WTC11 (cell line): Measurements from ENCODE around the gene GCSAM. TPM values are rescaled to one million over a fixed set of nuclear protein-coding genes. Genes with fewer than 3 reads are reported as not detected.

Experiments used
- ATAC-seq: fragments of 200-7000 bp; cut with Tn5 transposase; 2 replicates; pipeline ENCODE4 v1.10.0; 2021; ENCODE audit warnings: mild to moderate bottlenecking, moderate library complexity
- CTCF ChIA-PET: fragments of 300-600 bp; sonication (Branson Sonifier 250); formaldehyde crosslinking; loops from one replicate; lab custom pipeline; 2021; ENCODE audit warnings: antibody characterized with exemption; lab: Charles Lee
- POLR2A ChIA-PET: fragments of 350-600 bp; sonication (Branson Sonifier 250); formaldehyde crosslinking; loops from one replicate; lab custom pipeline; 2021; ENCODE audit warnings: antibody characterized with exemption; lab: Charles Lee
- DNase-seq: peaks from one replicate; pipeline ENCODE4 v3.0.0; 2021; ENCODE audit warnings: low spot score
- H3K27ac Mint-ChIP-seq: 2 replicates; pipeline ENCODE4 v1.8.0; 2021; ENCODE audit warnings: mixed read lengths
- H3K27me3 Mint-ChIP-seq: 2 replicates; pipeline ENCODE4 v1.8.0; 2021; ENCODE audit warnings: low read depth, mild to moderate bottlenecking, moderate library complexity, mixed read lengths
- H3K36me3 Mint-ChIP-seq: 2 replicates; pipeline ENCODE4 v1.8.0; 2021; ENCODE audit warnings: mixed read lengths
- H3K4me1 Mint-ChIP-seq: 2 replicates; pipeline ENCODE4 v1.8.0; 2022; ENCODE audit warnings: mixed read lengths
- H3K4me3 Mint-ChIP-seq: 2 replicates; pipeline ENCODE4 v1.8.0; 2021; ENCODE audit warnings: mild to moderate bottlenecking, moderate library complexity, mixed read lengths
- H3K9me3 Mint-ChIP-seq: 2 replicates; pipeline ENCODE4 v1.8.0; 2021; ENCODE audit warnings: mixed read lengths
- AFF4 ChIP-seq: sonication (generic); formaldehyde crosslinking; IDR thresholded peaks from 2 replicates; pipeline ENCODE4 v1.8.1; 2023; ENCODE audit warnings: mild to moderate bottlenecking, missing genetic modification reagents, borderline replicate concordance
- EMX1 ChIP-seq: fragments of 250-450 bp; sonication (Bioruptor Pico); IDR thresholded peaks from 2 replicates; pipeline ENCODE4 v1.8.0; 2021; ENCODE audit warnings: mild to moderate bottlenecking
- IRF2 ChIP-seq: sonication (generic); formaldehyde crosslinking; IDR thresholded peaks from 2 replicates; pipeline ENCODE4 v1.8.0; 2022; ENCODE audit warnings: low read depth, missing genetic modification reagents, borderline replicate concordance
- NFATC4 ChIP-seq: fragments of 250-450 bp; sonication (Bioruptor Pico); IDR thresholded peaks from 2 replicates; pipeline ENCODE4 v1.9.0; 2021; ENCODE audit warnings: mild to moderate bottlenecking
- NFE2L1 ChIP-seq: sonication (generic); formaldehyde crosslinking; IDR thresholded peaks from 2 replicates; pipeline ENCODE4 v1.8.1; 2023; ENCODE audit warnings: missing genetic modification reagents
- SP1 ChIP-seq: sonication (generic); formaldehyde crosslinking; conservative IDR thresholded peaks from 2 replicates; pipeline ENCODE4 v1.8.1; 2022; ENCODE audit warnings: missing genetic modification reagents
- STAT6 ChIP-seq: sonication (generic); formaldehyde crosslinking; conservative IDR thresholded peaks from 2 replicates; pipeline ENCODE4 v1.8.1; 2023; ENCODE audit warnings: mild to moderate bottlenecking, low read depth, missing genetic modification reagents, moderate library complexity
- ZBTB21 ChIP-seq: sonication (generic); formaldehyde crosslinking; IDR thresholded peaks from 2 replicates; pipeline ENCODE4 v1.8.1; 2023; ENCODE audit warnings: mild to moderate bottlenecking, missing genetic modification reagents, borderline replicate concordance
- ZBTB43 ChIP-seq: sonication (generic); formaldehyde crosslinking; IDR thresholded peaks from 2 replicates; pipeline ENCODE4 v1.8.1; 2023; ENCODE audit warnings: mild to moderate bottlenecking, missing genetic modification reagents
- ZNF121 ChIP-seq: sonication (generic); formaldehyde crosslinking; IDR thresholded peaks from 2 replicates; pipeline ENCODE4 v1.8.0; 2023; ENCODE audit warnings: missing genetic modification reagents
- ZNF512 ChIP-seq: sonication (generic); formaldehyde crosslinking; IDR thresholded peaks from 2 replicates; pipeline ENCODE4 v1.8.1; 2022; ENCODE audit warnings: missing genetic modification reagents, borderline replicate concordance
- total RNA-seq: library from RNA; stranded (reverse); gene quantifications from 3 replicates; pipeline ENCODE4 v1.2.3, GENCODE V29; 2021

Gene GCSAM
- total RNA-seq, 1 experiment from 2014 or later: 0.17 TPM

- H3K27me3 Mint-ChIP-seq: no peaks in the 10 kb centered on the region
- CTCF ChIA-PET: interaction anchor here (1.9 kb wide), 1 partner anchor 56 kb away, joined by 5 read pairs; no protein-coding TSS in a partner anchor
Observed at GRCh38 chr3:112167758-112168157, 34.7 kb upstream of the GCSAM start.

More at GRCh38 chr3:112167758-112168157, 34.7 kb upstream of the GCSAM start:
- POLR2A ChIA-PET: no interaction called here
- H3K4me3 Mint-ChIP-seq: no peak overlapping the region
- ATAC-seq (no peak), DNase-seq (no peak)
- H3K36me3 Mint-ChIP-seq: peaks cover 19% of the 10 kb centered on the region
- peaks cover 4% of the 10 kb centered on the region for H3K4me1 Mint-ChIP-seq
- H3K27ac Mint-ChIP-seq: no peak overlapping the region
- no peak for TF ChIP-seq ZBTB43 (CRISPR knock-in tag)
- no peak for TF ChIP-seq STAT6 (CRISPR knock-in tag)
- TF ChIP-seq NFE2L1 (CRISPR knock-in tag): no peak
- no peak for TF ChIP-seq SP1 (CRISPR knock-in tag)
- no peak for TF ChIP-seq NFATC4 (CRISPR knock-in tag)
- no peak for TF ChIP-seq IRF2 (CRISPR knock-in tag)
- TF ChIP-seq ZNF121: no peak
- TF ChIP-seq AFF4: no peak
- no peak for TF ChIP-seq ZBTB21 (CRISPR knock-in tag)
- no peak for TF ChIP-seq ZNF512
- no peak for TF ChIP-seq EMX1 (CRISPR knock-in tag)
- H3K9me3 Mint-ChIP-seq: peaks cover 18% of the 10 kb centered on the region
